HG02870 (cell line): ENCODE data around the gene PRKCZ.

Source experiments
- ATAC-seq: cut with Tn5 transposase; IDR thresholded peaks from one replicate; pipeline ENCODE4 v1.9.1; 2021; ENCODE audit warnings: mild to moderate bottlenecking, moderate library complexity; ENCODE audit not compliant: unreplicated experiment

The PRKCZ gene

DNA sequence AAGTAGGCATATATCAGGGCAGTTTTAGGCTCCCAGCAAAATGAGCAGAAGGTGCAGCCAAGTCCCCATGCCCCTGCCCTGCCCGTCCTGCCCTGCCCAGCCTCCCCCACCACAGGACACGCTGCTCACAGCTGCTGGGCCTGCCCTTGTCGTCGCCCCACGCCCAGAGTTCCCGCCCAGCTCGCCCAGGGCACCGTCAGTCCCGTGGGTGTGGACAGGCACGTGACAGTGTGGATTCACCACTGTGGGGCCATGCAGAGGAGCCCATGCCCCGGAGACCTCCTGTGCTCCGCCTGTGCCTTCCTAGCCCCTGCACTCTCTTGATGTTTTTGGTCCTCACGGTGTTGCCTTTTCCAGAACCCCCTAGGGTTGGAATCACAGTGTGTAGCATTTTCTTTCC, 137.4 kb downstream of the PRKCZ start:
- no peak for ATAC-seq

GRCh38 chr1:2188336-2188735, 138.1 kb downstream of the PRKCZ start:
- no peak for ATAC-seq

DNA sequence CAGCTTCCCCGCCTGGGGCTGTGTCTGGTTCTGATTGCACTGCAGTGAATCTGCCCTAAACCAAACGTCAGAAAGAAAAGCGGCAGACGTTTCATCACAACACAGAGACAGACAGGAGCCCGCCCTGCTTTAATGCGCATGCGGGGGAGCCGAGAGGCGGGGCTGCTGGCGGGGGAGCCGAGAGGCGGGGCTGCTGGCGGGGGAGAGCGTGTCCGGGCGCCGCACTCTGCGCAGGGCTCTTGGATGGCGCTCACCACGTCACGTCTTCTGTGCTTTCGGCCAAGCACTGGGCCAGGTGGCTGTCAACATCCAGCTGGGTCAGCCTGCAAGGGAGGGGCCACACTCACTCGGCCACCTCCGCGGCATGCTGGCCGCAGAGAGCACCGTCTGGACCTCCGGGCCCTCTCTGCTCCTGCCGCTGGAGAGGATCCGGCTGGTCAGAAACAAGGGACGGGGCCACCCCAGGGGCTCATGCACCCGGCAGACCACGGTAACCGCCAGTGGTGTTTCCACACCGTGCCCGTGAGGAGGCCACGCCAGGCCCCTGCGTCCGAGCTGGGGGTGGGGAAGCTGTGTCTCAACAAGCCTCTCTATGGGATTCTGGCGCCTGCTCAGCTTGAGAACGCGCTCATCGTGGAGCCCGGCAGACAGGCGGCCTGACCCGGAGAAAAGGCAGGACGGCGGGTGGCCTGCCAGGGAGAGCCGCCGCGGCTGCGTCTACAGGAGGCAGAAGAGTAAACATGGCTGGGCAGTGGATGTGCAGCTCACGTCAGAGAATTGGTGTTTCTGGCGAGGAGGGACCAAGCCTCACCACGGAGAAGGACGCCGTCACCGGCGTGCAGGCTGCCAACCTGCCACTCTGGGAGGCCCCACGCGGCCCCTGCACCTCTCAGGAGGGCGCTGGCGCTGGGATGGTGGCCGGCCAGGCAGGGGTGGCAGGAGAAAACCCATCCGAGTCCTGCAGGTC, 139.5 kb downstream of the PRKCZ start:
- no peak for ATAC-seq

DNA sequence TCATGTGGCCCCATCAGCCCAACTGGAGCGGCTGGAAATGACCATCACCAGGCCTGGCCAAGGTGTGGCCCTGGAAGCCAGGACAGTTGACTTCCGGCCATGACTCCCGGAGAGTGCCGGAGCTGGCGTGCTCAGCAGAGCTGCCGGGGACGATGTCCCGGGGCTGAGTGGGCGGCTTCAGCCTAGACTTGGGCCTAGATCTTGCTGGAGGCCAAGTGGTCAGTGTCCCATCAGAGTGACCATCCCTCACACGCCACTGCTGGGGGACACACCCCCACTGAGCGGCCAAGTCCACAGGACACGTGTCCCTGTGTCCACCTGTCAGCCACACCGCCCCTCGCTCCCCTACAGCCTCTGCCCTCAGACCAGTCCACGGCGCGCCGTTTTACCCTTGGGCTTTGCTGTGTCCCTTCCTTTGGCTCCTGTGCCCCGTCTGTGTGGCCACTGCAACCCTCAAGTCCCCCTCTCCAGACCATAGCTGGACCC, 140.3 kb downstream of the PRKCZ start:
- no peak for ATAC-seq

DNA sequence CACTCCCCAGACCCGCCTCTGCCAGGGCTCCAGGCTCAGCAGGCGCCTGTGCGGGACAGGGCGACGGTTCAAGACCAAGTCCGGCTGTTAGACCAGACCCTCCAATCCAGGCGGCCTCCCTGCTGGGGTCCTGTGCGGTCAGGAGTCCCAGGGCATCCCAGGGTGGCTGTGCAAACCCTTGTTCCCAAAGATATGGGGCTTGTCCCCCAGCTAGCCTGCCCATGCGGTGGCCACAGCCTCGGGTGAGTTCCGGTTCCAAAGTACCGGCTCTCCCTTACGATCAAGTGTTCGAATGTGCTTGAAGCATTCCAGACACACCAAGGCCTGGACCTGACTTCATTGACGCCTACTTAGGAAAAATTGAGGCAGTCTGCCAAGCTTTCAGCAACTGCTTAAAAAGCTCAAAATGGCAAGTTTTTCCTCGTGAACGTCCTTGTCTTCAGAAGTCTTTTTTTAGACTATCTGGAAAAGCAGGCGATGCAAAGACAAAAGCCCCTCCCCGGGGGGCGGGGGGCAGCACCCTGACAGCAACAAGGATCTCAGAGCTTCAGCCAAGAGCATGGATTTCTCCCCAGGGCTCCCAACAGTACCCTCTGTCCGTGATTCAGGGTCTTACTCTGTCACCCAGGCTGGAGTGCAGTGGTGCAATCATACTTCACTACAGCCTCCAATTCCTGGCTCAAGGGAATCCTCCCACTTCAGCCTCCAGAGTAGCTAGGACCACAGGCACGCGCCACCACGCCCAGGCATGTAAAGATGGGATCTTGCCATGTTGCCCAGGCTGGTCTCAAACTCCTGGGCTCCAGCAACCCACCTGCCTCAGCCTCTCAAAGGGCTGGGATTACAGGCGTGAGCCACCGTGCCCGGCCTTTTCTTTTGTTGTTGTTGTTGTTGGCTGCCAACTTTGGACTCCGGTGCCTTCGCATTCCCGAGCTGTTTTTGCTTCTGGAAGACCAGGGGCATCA, 142.1 kb downstream of the PRKCZ start:
- ATAC-seq = no peak

GRCh38 chr1:2193514-2194281, 143.5 kb downstream of the PRKCZ start:
- no peak for ATAC-seq

DNA sequence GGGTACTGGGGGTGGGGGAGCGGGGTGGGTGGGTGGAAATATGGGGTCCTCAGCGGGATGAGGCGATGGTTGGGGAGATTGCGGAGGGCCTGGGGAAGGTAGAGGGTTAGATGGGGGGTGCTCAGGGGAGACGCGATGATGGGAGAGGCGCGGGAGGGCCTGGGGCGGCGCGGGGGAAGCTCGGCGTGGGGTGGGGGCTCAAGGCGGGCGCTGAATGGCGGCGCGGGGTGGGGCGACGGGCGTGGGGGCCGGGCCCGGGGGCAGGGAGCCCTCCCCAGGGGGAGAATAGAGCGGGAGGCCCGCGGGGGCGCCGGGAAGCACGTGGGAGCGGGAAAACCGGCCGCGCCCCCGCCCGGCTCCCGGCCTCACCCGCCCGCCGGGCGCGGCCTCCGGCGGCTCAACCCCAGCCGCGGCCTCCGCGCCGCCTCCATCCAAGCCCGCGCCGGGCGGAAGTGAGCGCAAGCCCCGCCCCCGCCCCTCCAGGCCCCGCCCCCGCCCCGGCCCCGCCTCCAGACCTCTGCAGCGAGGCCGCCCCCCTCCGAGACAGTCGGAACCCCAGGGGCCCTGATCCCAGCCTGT, 144.2 kb downstream of the PRKCZ start, which contains the start of gene FAAP20:
FAAP20 (minus strand) TSS at position 454 of the 579 bp plus-strand sequence; CDS start at position 431, 23 bp downstream.
- peak; percentile 43 for ATAC-seq

DNA sequence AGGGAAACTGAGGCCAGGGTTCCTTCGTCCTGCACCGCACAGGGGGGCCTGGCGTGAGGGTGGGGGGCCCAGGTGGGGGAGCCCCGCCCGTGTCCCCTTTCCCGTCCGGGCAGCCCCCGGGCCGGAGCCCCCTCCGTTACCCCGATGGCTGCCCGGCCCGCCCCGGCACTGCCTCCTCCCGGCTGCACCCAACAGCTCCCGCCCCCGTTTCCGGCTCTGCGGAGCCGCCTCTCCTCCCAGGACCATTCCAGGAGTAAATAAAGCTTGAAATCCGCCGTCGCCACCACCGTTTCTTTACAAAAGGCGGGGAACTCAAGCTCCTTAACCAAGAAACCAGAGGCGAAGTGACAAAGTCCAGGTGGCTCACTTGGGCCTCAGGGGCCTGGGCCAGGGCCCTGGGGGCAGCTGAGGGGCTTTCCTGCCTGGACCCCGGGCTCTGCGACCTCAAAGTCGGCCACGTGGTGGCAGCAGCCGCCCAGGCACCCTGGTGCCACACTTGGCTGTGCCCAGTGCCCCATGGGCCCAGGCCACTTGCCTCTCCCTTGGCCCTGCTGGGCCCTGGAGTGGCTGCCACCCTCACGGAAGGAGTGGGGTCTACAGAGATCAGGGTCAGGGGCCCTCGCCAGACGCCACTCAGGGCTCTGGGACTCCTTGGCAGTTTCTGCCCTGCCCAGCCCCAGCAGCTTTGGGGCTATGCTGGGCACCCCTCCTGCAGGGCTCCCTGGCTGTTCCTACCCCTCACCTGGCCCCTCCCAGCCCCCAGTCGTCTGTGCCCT, 144.9 kb downstream of the PRKCZ start:
- peak; percentile 67 for ATAC-seq

- no peak for ATAC-seq
These were observed 145.6 kb downstream of the PRKCZ start for GRCh38 chr1:2195785-2196184.

DNA sequence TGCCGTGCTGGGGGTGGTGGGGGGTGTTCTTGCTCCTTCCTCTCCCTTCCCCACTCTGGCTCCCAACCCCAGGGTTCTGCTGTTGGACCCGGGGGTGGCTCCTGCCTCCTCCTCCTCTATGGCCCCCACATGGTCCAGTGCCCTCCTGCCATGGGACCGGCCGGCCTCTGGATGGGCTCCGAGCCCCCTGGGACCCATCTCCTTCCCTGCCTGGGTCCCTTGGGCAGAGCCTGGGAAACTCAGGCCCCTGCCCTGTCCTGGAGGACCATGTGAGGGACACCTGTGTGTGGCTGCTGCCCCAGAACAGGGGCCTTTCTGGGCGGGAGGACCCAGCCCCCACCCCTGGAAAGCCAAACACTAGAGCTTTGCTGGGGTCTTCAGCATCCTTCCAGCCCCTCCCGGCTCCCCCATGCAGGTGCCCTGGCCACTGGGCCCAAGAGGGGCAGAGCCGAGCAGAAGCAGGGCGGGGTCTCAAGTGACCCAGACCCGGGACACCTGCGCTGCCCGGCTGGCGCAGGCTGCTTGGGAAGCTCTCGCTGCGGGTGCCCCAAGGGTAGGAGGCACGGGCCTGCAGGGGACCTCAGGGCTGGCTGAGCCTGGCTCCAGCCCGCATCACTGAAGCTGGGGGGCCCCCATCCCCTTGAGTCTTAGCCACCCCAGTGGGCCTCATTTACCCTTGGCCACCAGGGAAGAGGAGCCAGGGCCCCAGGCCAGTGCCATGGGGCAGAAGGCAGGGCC, 146.9 kb downstream of the PRKCZ start:
- ATAC-seq = no peak

GRCh38 chr1:2197707-2198165, 147.5 kb downstream of the PRKCZ start:
- ATAC-seq = no peak

DNA sequence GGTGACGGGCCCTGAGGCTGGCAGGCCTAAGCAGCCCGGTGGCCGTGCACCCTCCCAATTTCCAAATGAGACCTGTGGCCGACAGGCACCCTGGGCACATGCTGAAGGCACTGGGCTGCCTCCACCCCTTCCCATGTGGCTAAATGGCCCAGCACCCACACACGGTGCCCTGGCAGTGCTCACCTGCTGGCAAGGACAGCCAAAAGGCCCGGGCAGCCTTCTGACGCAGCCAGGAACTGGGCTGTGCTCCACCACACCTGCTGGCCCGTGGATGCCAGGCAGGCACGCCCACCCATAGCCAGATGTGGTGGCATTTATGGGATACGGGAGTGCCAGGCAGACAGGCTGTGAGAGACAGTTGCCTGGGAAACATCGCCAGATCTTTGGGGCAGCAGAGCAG, 148.4 kb downstream of the PRKCZ start:
- no peak for ATAC-seq

DNA sequence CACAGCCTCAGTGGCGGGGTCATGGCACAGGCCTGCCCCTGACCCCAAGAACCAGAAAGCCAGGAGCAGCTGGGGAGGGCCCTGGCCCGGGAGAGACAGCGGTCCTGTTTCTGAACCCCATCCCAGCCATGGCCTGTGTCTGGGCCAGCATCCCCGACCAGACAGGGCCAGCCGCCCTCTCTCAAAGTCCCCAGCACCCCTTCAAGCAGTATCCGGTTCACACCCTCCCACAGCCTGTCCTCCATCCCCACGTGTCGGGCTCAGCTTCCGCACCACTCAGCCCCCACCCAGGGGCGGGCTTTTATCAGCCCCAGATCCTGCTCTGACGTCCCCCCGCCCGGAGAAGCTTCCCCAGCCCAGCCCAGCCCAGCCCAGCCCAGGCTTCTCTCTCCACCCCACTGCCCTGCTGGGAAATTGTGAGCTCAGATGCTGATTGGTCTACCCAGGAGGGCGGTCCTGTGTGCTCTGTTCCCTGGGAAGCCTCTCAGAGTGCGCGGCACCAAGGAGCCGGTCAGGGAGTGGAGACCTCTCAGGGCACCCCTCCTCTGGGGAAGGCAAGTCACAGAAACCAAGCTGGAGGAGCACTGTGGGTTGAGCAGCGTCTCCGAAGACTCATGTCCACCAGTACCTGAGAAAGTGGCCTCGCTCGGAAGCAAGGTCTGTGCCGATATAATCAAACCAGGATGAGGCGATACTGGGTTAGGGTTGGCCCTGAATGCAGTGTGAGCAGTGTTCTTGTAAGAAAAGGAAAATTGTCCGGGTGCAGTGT, 149.0 kb downstream of the PRKCZ start:
- ATAC-seq = no peak

DNA sequence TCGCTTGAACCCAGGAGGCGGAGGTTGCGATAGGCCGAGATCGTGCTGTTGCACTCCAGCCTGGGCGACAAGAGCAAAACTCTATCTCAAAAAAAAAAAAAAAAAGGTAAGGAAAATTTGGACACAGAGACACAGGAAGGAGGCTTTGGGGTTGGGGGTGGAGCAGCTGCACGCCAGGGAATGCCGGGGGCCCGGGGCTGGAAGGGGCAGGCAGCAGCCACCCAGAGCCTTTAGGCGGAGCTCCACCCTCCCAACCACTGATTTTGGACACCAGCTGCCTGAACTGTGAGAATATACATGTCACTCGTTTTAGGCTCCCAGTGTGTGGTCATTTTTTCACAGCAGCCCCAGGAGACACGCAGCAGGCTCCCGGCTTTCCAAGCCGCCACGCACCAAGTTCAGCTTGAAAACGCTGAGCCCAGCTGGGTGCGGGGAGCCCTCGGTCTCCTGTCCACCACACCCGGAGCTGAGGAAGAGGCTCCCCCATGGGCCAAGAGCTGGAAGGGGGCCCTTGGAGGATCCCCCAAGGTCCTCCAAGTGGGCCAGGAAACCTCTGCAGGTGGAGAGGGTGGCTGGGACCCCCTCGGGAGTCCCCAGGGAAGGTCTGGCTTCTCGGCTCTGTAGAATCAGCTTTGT, 150.2 kb downstream of the PRKCZ start:
- ATAC-seq = no peak

- no peak for ATAC-seq
These were observed 150.9 kb downstream of the PRKCZ start for GRCh38 chr1:2201062-2201461.

DNA sequence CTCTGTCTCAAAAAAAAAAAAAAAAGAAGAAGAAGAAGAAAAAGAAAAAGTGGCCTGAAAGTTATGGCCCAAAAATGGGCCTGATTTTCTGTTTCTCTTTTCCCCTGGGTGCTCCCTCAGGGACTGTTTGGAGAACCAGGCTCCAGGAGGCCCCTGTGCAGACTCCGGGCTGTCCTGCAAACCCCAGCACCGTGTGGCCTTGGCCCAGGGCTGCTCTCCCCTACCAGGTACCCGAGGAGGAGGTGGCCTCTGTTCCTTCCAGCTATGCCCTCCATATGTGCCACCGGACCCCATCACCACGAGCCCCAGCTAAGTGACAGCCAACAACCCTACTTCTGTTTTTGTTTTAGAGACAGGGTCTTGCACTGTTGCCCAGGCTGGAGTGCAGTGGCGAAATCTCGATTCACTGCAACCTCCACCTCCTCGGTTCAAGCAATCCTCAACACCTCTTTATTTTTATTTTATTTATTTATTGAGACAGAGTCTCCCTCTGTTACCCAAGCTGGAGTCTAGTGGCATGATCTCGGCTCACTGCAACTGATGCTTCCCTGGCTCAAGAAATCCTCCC, 151.9 kb downstream of the PRKCZ start:
- no peak for ATAC-seq
